OCI-LY1 (cell line): ENCODE data around the gene RERE.

Source experiments
- H2AFZ ChIP-seq: fragments of 200-600 bp; sonication (generic), shearing (Covaris generic); 2 replicates; pipeline ENCODE4 v1.6.0; 2014; ENCODE audit warnings: antibody characterized with exemption, mild to moderate bottlenecking, low read length
- H3F3A ChIP-seq: fragments of 200-600 bp; sonication (generic), shearing (Covaris generic); 2 replicates; pipeline ENCODE4 v1.6.0; 2014; ENCODE audit warnings: mild to moderate bottlenecking, antibody characterized with exemption, low read length, moderate library complexity; ENCODE audit not compliant: insufficient read depth
- H3K27ac ChIP-seq: fragments of 200-600 bp; sonication (generic); 2 replicates; pipeline ENCODE4 v1.5.1; 2014; ENCODE audit warnings: low read length, mixed run types, mild to moderate bottlenecking, low read depth; ENCODE audit not compliant: poor library complexity, severe bottlenecking
- H3K27me3 ChIP-seq: fragments of 200-600 bp; sonication (generic); 2 replicates; pipeline ENCODE4 v1.6.0; 2014; ENCODE audit warnings: antibody characterized with exemption, mild to moderate bottlenecking, low read length, moderate library complexity; ENCODE audit not compliant: insufficient read depth
- H3K36me3 ChIP-seq: fragments of 200-600 bp; sonication (generic); 2 replicates; pipeline ENCODE4 v1.6.1; 2014; ENCODE audit warnings: mild to moderate bottlenecking, antibody characterized with exemption, low read length, moderate library complexity, mixed read lengths; ENCODE audit not compliant: insufficient read depth
- H3K4me1 ChIP-seq: fragments of 200-600 bp; sonication (generic); 2 replicates; pipeline ENCODE4 v1.5.1; 2014; ENCODE audit warnings: mild to moderate bottlenecking, low read length, moderate library complexity; ENCODE audit not compliant: insufficient read depth, severe bottlenecking
- H3K4me2 ChIP-seq: fragments of 200-600 bp; sonication (generic), shearing (Covaris generic); 2 replicates; pipeline ENCODE4 v1.6.1; 2014; ENCODE audit warnings: low read length
- H3K4me3 ChIP-seq: fragments of 200-600 bp; sonication (generic); 2 replicates; pipeline ENCODE4 v1.5.1; 2014; ENCODE audit warnings: low read length, low read depth, mild to moderate bottlenecking, mixed read lengths; ENCODE audit not compliant: poor library complexity, severe bottlenecking
- H3K79me2 ChIP-seq: fragments of 200-600 bp; shearing (Covaris generic); 2 replicates; pipeline ENCODE4 v1.6.1; 2016; ENCODE audit warnings: mixed run types, low read length, mixed read lengths; ENCODE audit not compliant: insufficient read depth
- H3K9ac ChIP-seq: fragments of 200-600 bp; sonication (generic), shearing (Covaris generic); 2 replicates; pipeline ENCODE4 v1.6.1; 2014; ENCODE audit warnings: mild to moderate bottlenecking, low read length, mixed read lengths
- H3K9me2 ChIP-seq: fragments of 200-600 bp; sonication (generic), shearing (Covaris generic); 2 replicates; pipeline ENCODE4 v1.6.1; 2014; ENCODE audit warnings: low read depth, mild to moderate bottlenecking, low read length, mixed read lengths
- H3K9me3 ChIP-seq: fragments of 200-600 bp; shearing (Covaris generic); 2 replicates; pipeline ENCODE4 v1.6.1; 2014; ENCODE audit warnings: low read length, mixed read lengths
- H4K20me1 ChIP-seq: fragments of 200-600 bp; sonication (generic), shearing (Covaris generic); 2 replicates; pipeline ENCODE4 v1.6.0; 2016; ENCODE audit warnings: mild to moderate bottlenecking, low read length; ENCODE audit not compliant: insufficient read depth
- CTCF ChIP-seq: fragments of 200-600 bp; sonication (generic), shearing (Covaris generic); IDR thresholded peaks from 2 replicates; pipeline ENCODE4 v1.5.1; 2017; ENCODE audit warnings: mild to moderate bottlenecking, antibody characterized with exemption, low read length, moderate library complexity, mixed read lengths
- EZH2 ChIP-seq: fragments of 200-600 bp; sonication (generic), shearing (Covaris generic); IDR thresholded peaks from 2 replicates; pipeline ENCODE4 v1.8.0; 2017; ENCODE audit warnings: borderline replicate concordance, mixed run types, mild to moderate bottlenecking, antibody characterized with exemption, low read length, moderate library complexity, mixed read lengths

RERE gene

GRCh38 chr1:8817412-8818324 lies at the start of gene RERE:
Gene RERE (minus strand): TSS chr1:8817640.
- H3K4me2 ChIP-seq = peak within 1 kb of the TSS; percentile 81
- no peaks in the 10 kb centered on the region for H3K79me2 ChIP-seq
- peak within 1 kb of the TSS; percentile 88 for H3K4me3 ChIP-seq
- no peaks in the 10 kb centered on the region for H3F3A ChIP-seq
- no peaks in the 10 kb centered on the region for H3K9me3 ChIP-seq
- H4K20me1 ChIP-seq = no peaks in the 10 kb centered on the region
- H3K27me3 ChIP-seq = no peaks in the 10 kb centered on the region
- H3K36me3 ChIP-seq = no peaks in the 10 kb centered on the region
- H3K9ac ChIP-seq = peak within 1 kb of the TSS; percentile 91
- peak within 1 kb of the TSS; percentile 95 for H2AFZ ChIP-seq
- H3K9me2 ChIP-seq = no peaks in the 10 kb centered on the region
- peak within 1 kb of the TSS; percentile 49 for H3K27ac ChIP-seq
- TF ChIP-seq CTCF = no peak
- no peak for TF ChIP-seq EZH2
- peaks cover 30% of the 10 kb centered on the region for H3K4me1 ChIP-seq

GRCh38 chr1:8866792-8867415 lies 49.5 kb upstream of the RERE start:
- Histone ChIP-seq H3F3A (peaks cover 14% of the 10 kb centered on the region), H3K4me1 (no peaks in the 10 kb centered on the region), H3K9ac (no peak overlapping the region), H3K79me2 (no peaks in the 10 kb centered on the region), H4K20me1 (no peaks in the 10 kb centered on the region), H3K27me3 (no peaks in the 10 kb centered on the region), H3K9me2 (no peaks in the 10 kb centered on the region), H3K36me3 (peaks cover 99% of the 10 kb centered on the region), H3K4me3 (no peak overlapping the region), H3K27ac (no peak overlapping the region), H2AFZ (no peak overlapping the region), H3K9me3 (no peaks in the 10 kb centered on the region), H3K4me2 (no peak overlapping the region)
- no peak for TF ChIP-seq CTCF
- TF ChIP-seq EZH2 = no peak

- Histone ChIP-seq H3K4me2 (no peak overlapping the region), H3K9me3 (no peaks in the 10 kb centered on the region), H3K9me2 (no peaks in the 10 kb centered on the region), H3K27ac (no peak overlapping the region), H3K4me3 (no peak overlapping the region), H3K9ac (no peak overlapping the region), H3K79me2 (no peaks in the 10 kb centered on the region), H3K36me3 (peaks cover 99% of the 10 kb centered on the region), H3K27me3 (no peaks in the 10 kb centered on the region), H3F3A (peaks cover 14% of the 10 kb centered on the region), H3K4me1 (no peaks in the 10 kb centered on the region), H2AFZ (no peak overlapping the region), H4K20me1 (no peaks in the 10 kb centered on the region)
- TF ChIP-seq CTCF (no peak), EZH2 (no peak)
Observed at GRCh38 chr1:8866173-8866791, 48.8 kb upstream of the RERE start.
